Vagina (tissue), 2 donors: ENCODE data around the gene SULT2B1. TPM values are rescaled to one million over a fixed set of nuclear protein-coding genes. Genes with fewer than 3 reads are reported as not detected.

Experiments
- DNase-seq, 2 donors: peaks; one replicate each; pipeline ENCODE4 v3.0.0-alpha.2; 2017; ENCODE audit errors: extremely low spot score in 2 of 2
- H3K27ac ChIP-seq: fragments of 200-600 bp; sonication (generic); one replicate; pipeline ENCODE4 v1.5.1; 2019
- H3K27me3 ChIP-seq: fragments of 200-600 bp; sonication (generic); one replicate; pipeline ENCODE4 v1.5.1; 2019
- H3K36me3 ChIP-seq, 2 donors: fragments of 200-600 bp; sonication (generic); one replicate each; pipeline ENCODE4 v1.5.1; 2017 to 2019
- H3K4me1 ChIP-seq: fragments of 200-600 bp; sonication (generic); one replicate; pipeline ENCODE4 v1.5.1; 2019
- H3K4me3 ChIP-seq, 2 donors: fragments of 200-600 bp; sonication (generic); 1 replicate in 1 of 2; 2 replicates in 1 of 2; pipeline ENCODE4 v1.5.1; 2016 to 2019
- H3K9me3 ChIP-seq: fragments of 200-600 bp; sonication (generic); one replicate; pipeline ENCODE4 v1.5.1; 2019
- POLR2A ChIP-seq, 2 donors: fragments of 450-650 bp; IDR thresholded peaks; one replicate each; pipeline ENCODE4 v1.6.1; 2017; ENCODE audit warnings: antibody characterized with exemption in 2 of 2, mild to moderate bottlenecking in 2 of 2, moderate library complexity in 2 of 2
- POLR2AphosphoS5 ChIP-seq, 2 donors: sonication (generic); formaldehyde crosslinking; IDR thresholded peaks; one replicate each; pipeline ENCODE4 v1.9.0; 2017; ENCODE audit warnings: antibody characterized with exemption in 2 of 2, mild to moderate bottlenecking in 2 of 2, low read depth in 1 of 2; ENCODE audit not compliant: insufficient read depth in 1 of 2
- intact Hi-C: fragments of 100-400 bp; cut with DNase I; formaldehyde crosslinking; loops from one replicate; pipeline ENCODE4 v1.15.1; 2023
- total RNA-seq: library from RNA; depleted of rRNA; stranded (reverse); fragments of >200 nt; gene quantifications from one replicate; pipeline ENCODE4 v1.2.3, GENCODE V29; 2016
- TF ChIP-seq, protein P1 (sequence below), 3 experiments: fragments of 450-650 bp in 2 of 3; fragments of 200-600 bp in 1 of 3; sonication (generic) in 1 of 3; IDR thresholded peaks; one replicate each; pipeline ENCODE4 v1.5.1; 2017 to 2019; ENCODE audit warnings: antibody characterized with exemption in 3 of 3, mild to moderate bottlenecking in 2 of 3, moderate library complexity in 2 of 3

Gene SULT2B1
- total RNA-seq, 1 donor from 2014 or later, result 43.0 TPM

DNA sequence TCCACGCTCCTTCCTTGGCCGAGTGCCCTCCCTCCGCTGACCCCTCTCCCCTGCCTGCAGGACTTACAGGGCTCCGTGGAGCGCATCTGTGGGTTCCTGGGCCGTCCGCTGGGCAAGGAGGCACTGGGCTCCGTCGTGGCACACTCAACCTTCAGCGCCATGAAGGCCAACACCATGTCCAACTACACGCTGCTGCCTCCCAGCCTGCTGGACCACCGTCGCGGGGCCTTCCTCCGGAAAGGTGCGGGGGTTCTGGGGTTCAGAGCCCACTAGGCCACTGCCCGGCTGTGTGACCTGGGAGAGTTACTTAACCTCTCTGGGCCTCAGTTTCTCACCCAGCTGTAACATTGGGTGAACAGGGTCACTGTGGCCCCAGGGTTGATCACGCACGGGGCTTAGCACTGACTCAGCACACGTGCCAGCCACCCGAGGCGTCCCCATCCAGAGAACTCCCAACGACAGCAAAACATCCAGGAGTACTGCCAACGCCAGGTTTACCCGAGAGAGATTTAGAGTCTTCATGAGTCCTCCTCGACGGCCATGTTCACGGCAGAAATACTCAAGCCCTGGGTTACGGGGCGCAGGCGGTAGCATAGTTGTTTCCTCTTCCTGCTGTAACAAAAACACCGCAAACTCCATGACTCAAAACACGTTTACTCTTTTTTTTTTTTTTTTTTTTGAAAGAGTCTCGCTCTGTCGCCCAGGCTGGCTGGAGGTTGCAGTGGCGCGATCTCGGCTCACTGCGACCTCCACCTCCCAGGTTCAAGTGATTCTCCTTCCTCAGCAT lies 44.9 kb downstream of the SULT2B1 start:
- no peaks in the 10 kb centered on the region for H3K9me3 ChIP-seq
- no peaks in the 10 kb centered on the region for H3K36me3 ChIP-seq
- no peaks in the 10 kb centered on the region for H3K4me1 ChIP-seq
- H3K4me3 ChIP-seq, result no peak overlapping the region
- intact Hi-C loops, result no loop called here
- no peak for DNase-seq
- H3K27me3 ChIP-seq, result no peaks in the 10 kb centered on the region
- H3K27ac ChIP-seq, result no peak overlapping the region
- TF ChIP-seq, protein P1, sequence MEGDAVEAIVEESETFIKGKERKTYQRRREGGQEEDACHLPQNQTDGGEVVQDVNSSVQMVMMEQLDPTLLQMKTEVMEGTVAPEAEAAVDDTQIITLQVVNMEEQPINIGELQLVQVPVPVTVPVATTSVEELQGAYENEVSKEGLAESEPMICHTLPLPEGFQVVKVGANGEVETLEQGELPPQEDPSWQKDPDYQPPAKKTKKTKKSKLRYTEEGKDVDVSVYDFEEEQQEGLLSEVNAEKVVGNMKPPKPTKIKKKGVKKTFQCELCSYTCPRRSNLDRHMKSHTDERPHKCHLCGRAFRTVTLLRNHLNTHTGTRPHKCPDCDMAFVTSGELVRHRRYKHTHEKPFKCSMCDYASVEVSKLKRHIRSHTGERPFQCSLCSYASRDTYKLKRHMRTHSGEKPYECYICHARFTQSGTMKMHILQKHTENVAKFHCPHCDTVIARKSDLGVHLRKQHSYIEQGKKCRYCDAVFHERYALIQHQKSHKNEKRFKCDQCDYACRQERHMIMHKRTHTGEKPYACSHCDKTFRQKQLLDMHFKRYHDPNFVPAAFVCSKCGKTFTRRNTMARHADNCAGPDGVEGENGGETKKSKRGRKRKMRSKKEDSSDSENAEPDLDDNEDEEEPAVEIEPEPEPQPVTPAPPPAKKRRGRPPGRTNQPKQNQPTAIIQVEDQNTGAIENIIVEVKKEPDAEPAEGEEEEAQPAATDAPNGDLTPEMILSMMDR (IDR thresholded peaks at IDR 0.05), result no peak
- TF ChIP-seq POLR2AphosphoS5 (IDR thresholded peaks at IDR 0.05; ENCODE audit: insufficient read depth in 1 of 2, low read depth in 1 of 2), result no peak
- TF ChIP-seq POLR2A (IDR thresholded peaks at IDR 0.05), result no peak

DNA sequence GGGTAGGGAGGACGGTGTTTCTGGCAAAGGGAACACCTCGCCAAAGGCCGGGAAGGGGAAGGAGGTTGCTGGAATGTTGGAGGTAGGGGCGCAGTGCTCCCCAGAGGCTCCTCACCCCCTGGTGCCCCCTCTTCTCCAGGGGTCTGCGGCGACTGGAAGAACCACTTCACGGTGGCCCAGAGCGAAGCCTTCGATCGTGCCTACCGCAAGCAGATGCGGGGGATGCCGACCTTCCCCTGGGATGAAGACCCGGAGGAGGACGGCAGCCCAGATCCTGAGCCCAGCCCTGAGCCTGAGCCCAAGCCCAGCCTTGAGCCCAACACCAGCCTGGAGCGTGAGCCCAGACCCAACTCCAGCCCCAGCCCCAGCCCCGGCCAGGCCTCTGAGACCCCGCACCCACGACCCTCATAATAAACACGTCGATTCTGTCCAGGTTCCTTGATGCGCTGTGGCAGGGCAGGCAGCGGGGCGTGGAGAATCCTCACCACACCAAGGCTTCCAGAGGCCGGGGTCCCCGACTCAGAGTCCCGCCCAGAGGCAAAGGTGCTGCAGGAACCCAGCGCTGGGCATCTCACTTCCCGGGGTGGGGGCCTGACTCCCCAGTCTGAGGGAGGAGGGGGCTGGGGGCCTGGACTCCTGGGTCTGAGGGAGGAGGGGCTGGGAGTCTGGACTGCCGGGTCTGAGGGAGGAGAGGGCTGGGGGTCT lies 47.2 kb downstream of the SULT2B1 start:
- no peak overlapping the region for H3K4me3 ChIP-seq
- H3K27ac ChIP-seq, result no peak overlapping the region
- DNase-seq, result no peak
- no peaks in the 10 kb centered on the region for H3K36me3 ChIP-seq
- H3K4me1 ChIP-seq, result no peaks in the 10 kb centered on the region
- no peaks in the 10 kb centered on the region for H3K27me3 ChIP-seq
- intact Hi-C loops, result no loop called here
- TF ChIP-seq POLR2AphosphoS5 (IDR thresholded peaks at IDR 0.05; ENCODE audit: insufficient read depth in 1 of 2, low read depth in 1 of 2) (no peak), POLR2A (IDR thresholded peaks at IDR 0.05) (no peak)
- TF ChIP-seq, protein P1 (IDR thresholded peaks at IDR 0.05), result no peak
- H3K9me3 ChIP-seq, result no peaks in the 10 kb centered on the region

DNA sequence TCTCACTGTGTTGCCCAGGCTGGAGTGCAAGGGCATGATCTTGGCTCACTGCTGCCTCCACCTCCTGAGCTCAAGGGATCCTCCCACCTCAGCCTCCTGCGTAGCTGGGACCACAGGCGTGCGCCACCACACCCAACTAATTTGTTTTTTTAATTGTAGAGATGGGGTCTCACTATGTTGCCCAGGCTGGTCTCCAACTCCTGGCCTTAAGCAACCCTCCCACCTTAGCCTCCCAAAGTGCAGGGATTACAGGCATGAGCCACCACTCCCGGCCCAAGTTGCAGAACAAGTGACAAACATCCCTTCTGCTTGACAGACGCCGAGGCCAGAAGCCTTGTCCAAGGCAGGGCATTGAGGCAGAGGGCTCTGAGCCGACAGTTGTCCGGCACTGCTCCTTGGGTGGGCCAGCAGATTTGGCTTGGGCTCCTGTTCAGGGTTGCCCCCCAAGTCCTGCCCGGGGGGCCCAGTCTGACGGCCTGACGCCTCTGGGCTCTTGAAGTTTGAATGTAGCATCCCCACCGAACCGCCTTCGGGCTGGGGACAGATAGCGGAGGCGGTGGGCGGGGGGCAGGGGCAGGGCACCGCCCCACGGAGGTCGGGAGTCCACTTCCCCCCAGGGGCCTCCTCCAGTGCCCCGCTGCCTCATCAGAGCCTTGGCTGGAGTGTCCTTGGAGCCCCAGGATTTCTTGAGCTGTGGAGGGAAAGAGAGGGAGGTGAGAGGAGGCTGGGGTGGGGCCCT lies 48.9 kb downstream of the SULT2B1 start:
- Histone ChIP-seq H3K27me3 (no peaks in the 10 kb centered on the region), H3K27ac (no peak overlapping the region), H3K4me3 (no peak overlapping the region), H3K36me3 (no peaks in the 10 kb centered on the region), H3K9me3 (no peaks in the 10 kb centered on the region), H3K4me1 (no peaks in the 10 kb centered on the region)
- TF ChIP-seq, protein P1 (IDR thresholded peaks at IDR 0.05), result no peak
- no peak for TF ChIP-seq POLR2A (IDR thresholded peaks at IDR 0.05)
- no peak for TF ChIP-seq POLR2AphosphoS5 (IDR thresholded peaks at IDR 0.05; ENCODE audit: insufficient read depth in 1 of 2, low read depth in 1 of 2)
- intact Hi-C loops, result no loop called here
- DNase-seq, result no peak

DNA sequence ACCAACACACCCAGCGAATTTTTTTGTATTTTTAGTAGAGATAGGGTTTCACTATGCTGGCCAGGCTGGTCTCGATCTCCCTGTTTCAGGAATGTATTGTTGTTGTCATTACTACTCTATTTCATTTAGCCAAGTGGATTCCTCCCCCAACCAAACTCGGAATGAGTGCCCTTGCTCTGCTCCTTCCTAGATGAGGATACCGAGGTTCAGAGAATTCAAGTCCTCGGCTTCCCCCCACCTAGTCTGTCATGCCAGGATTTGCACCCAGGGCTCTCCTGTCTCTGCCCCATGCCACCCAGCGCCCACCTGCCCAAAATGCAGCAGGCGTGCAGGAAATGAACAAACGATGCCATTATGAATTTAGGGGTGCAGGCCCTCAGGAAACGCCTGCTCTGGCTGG lies 51.0 kb downstream of the SULT2B1 start:
- intact Hi-C loops, result no loop called here

More for the DNA sequence above, 51.0 kb downstream of the SULT2B1 start:
- no peaks in the 10 kb centered on the region for H3K36me3 ChIP-seq
- H3K9me3 ChIP-seq, result no peaks in the 10 kb centered on the region
- no peaks in the 10 kb centered on the region for H3K27me3 ChIP-seq
- DNase-seq, result no peak
- no peak overlapping the region for H3K27ac ChIP-seq
- TF ChIP-seq, protein P1 (IDR thresholded peaks at IDR 0.05), result no peak
- TF ChIP-seq POLR2AphosphoS5 (IDR thresholded peaks at IDR 0.05; ENCODE audit: insufficient read depth in 1 of 2, low read depth in 1 of 2) (no peak), POLR2A (IDR thresholded peaks at IDR 0.05) (no peak)
- no peaks in the 10 kb centered on the region for H3K4me1 ChIP-seq
- H3K4me3 ChIP-seq, result no peak overlapping the region
